HG02884 (cell line): ENCODE results near the gene SLC35G3.
"Not testable (repeated sequence)": the region's sequence is repeated elsewhere in the genome, so short reads cannot be mapped to it uniquely, and the experiment has no call there.

Experiments
- ATAC-seq: cut with Tn5 transposase; IDR thresholded peaks from one replicate; pipeline ENCODE4 v1.9.1; 2021; ENCODE audit warnings: mild to moderate bottlenecking, moderate library complexity; ENCODE audit not compliant: unreplicated experiment

Gene SLC35G3

DNA sequence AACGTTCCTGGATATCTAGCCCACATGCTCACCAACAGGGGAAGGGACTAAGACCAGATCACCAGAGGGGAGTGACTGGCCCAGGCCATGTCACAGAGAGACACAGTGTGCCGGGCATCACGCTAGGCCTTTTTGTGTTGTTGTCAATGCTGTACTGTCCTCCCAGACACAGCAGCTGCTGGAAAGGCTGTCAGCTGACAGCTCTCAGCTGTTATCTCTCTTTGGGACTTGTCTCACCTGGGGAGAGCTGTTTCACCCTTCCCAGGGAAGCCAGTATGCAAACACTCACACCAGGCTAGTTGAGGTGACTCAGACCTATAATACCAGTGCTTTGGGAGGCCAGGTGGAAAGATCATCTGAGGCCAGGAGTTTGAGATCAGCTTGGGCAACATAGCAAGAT lies 27.1 kb downstream of the SLC35G3 start:
- ATAC-seq: no peak

DNA sequence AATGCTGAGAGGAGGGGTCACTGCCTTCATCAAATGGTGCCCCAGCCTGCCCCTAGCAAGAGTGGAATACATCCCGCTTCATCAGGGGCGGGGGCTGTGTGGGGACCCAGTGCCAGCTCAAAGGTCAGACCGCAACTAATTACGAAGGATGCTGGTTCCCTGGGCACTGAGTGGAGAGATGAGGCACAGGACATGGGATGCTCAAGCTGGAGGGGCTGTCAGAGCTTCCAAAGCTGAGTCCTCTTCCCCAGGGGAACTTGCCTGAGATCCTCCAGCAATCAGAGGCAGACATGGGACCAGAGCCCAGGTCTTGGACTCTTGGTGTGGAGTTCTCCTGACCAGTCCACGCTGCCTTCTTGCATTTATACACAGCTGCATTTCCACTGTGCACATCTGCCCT lies 27.7 kb downstream of the SLC35G3 start:
- no peak for ATAC-seq

DNA sequence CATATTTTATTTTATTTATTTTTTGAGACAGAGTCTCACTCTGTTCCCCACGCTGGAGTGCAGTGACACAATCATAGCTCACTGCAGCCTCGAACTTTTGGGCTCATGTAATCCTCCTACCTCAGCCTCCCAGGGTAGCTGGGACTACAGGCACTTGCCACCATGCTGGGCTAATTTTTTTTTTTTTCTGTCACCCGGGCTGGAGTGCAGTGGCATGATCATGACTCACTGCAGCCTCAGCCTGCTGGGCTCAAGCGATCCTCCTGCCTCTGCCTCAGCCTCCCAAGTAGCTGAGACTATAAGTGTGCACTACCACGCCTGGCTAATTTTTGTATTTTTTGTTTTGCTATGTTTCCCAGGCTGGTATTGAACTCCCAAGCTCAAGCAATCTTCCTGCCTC lies 29.5 kb downstream of the SLC35G3 start:
- ATAC-seq: no peak

DNA sequence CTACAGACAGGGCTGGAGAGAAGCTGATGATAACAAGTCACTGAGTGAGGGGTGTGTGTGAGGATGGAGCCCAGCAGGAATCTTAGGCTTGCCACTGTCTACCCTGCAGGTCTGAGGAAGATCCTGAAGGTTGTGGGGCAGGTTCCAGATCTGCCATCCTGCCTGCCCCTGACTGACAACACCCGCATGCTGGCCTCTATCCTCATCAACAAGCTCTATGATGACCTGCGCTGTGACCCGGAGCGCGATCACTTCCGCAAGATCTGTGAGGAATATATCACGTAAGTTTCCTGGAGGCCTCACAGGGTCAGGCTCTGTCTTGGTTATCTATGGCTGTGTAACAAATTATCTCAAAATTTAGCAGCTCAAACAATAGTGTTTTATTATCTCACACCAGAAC lies 30.3 kb downstream of the SLC35G3 start:
- ATAC-seq: no peak

GRCh38 chr17:35162755-35163154 lies 31.4 kb downstream of the SLC35G3 start:
- no peak for ATAC-seq

DNA sequence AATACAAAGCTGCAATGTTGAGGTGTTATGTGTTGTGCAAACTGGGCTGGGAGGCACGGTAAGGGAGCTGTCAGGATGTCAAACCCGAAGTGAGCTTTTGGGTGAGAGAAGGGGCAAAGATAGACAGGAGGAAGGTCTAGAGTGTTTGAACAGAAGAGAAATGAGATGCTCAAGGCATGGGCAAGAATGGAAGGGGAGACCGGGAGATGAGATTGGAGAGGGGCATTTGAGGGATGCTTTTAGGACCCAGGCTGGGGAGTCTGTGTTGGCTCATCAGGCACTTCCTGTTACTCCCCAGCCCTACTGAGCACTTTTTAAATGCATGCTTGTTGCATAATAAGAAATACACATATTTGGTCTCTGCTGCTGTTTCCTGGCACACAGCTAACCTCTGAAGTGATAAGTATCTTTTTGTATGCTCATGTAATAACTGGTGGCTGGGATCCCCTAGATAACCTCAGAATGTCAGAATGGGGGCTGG lies 32.9 kb downstream of the SLC35G3 start:
- ATAC-seq: no peak

GRCh38 chr17:35160354-35161201 lies 33.6 kb downstream of the SLC35G3 start:
- ATAC-seq: no peak

DNA sequence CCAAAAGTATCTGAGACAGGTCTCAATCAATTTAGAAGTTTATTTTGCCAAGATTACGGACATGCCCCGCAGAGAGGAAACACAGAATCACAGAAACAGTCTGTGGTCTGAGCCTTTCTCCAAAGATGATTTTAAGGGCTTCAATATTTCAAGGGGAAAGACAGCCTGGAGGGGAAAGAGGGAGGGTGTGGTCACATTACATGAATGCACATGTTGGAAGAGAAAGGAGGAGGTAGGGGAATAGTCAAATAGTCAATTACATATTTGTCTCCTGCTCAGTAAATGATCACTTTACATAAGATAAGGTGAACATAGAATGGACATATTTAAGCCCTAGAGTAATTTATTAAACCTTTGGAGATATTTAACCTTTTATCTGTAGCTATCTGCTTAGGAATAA lies 34.3 kb downstream of the SLC35G3 start:
- no peak for ATAC-seq

- ATAC-seq: no peak
Observed at GRCh38 chr17:35155246-35155645, 38.9 kb downstream of the SLC35G3 start.

DNA sequence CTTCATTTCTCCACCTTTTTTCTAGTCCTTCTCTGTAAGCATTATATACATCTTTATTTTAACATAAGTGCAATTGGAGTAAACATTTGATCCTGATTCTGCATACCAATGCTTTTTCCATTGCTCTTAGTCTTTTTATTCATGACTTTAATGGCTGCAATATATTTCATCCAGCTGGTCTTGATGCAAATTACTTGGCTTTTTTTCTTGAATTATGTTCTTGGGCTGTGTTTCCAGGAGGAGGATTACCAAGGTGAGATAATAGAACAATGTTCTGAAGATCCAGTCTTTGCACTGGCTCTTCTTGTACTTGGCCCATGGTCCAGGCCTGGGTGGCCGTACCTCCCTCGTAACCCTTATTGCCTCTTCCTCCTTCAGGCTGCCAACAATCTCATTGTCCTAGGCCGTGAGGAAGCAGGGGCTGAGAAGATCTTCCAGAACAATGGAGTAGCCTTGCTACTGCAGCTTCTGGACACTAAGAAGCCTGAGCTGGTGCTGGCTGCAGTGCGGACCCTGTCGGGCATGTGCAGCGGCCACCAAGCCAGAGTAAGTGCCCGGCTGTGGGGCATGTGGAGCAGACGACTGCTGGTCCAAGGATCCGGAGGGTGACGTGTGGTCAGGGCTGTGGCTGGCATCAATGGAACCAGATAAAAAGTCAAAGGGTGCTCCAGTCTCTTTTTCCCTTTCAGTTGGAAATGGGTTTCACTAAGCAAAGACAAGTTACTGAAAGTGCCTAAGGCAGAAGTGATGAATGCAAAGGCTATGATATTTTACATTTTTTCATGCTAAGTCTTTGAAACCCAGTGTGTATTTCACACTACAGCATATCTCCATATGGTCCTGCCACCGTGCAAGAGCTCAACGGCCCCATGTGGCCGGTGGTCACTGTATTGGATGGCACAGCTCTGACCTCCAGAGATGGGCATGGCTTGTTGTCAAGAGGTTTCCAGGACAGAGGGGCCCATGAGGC lies 39.7 kb downstream of the SLC35G3 start:
- ATAC-seq: no peak

- ATAC-seq: no peak
Observed at GRCh38 chr17:35152421-35153140, 41.6 kb downstream of the SLC35G3 start.

- not testable (repeated sequence) for ATAC-seq
Observed at GRCh38 chr17:35151080-35151479, 43.1 kb downstream of the SLC35G3 start.

DNA sequence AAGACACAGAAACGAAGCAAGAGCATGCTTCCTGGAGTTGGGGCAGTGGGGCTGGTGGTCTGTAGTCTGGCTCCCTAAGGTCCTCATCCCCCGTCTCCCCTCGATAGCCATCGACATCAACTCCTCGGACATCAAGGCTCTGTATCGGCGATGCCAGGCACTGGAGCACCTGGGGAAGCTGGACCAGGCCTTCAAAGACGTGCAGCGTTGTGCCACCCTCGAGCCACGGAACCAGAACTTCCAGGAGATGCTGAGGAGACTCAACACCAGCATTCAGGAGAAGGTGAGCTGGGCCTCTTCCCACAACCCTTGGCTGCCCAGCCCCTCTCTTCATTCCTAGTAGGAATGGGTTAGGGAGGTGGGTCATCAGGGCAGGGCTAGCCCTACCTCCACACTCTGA lies 44.3 kb downstream of the SLC35G3 start:
- no peak for ATAC-seq

- ATAC-seq: no peak
Observed at GRCh38 chr17:35148144-35148543, 46.0 kb downstream of the SLC35G3 start.

GRCh38 chr17:35147375-35147905 lies 46.8 kb downstream of the SLC35G3 start, which contains the start of gene UNC45B:
Gene UNC45B (plus strand): TSS chr17:35147817. CDS start chr17:35148264, 447 bp downstream.
- ATAC-seq: no peak

GRCh38 chr17:35146214-35146833 lies 47.9 kb downstream of the SLC35G3 start:
- ATAC-seq: no peak

GRCh38 chr17:35144840-35145239 lies 49.4 kb downstream of the SLC35G3 start:
- ATAC-seq: no peak
